ENCODE data around the gene GOPC.
"Not testable (repeated sequence)": the region's sequence is repeated elsewhere in the genome, so short reads cannot be mapped to it uniquely, and the experiment has no call there.

The GOPC gene

DNA sequence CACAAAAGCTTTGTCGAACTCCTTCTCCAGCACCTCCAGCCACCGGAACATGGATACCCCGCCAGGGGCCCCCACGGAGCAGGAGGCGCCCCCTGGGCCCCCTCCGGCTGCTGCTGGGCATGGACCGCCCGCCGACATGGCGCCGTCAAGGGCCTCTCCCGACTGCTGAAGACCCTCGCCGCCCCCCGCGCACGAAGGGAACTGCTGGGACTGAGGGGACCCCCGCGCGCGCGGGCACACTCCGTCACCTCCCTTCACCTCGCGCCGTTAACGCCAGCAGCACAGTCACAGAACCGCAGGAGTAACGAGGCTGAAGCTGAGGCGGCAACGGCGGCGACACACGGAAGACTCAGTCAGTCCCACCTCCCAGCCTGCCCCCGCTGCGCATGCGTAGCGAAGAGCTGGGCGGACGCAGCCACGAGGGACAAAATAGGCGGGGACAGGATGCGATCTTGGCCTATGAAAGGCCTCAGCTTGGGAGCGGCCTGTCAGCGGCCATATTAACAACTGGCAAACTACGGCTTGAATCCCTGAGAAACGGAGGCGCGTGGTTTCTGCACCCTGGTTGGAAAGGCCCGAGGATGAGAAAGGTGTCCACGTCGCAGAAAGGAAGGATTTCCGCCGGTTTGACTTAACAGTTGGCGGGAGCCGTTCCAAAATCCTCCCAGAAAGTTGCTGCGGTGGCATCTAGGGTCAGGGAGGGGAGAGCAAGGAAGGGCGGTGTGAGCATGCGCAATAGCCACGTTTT, at the start of gene GOPC:
TSS of gene GOPC (minus strand) at position 361 of the 748 bp plus-strand sequence. CDS start at position 138, 223 bp downstream.
- DNase-seq: peak; percentile 98

DNA sequence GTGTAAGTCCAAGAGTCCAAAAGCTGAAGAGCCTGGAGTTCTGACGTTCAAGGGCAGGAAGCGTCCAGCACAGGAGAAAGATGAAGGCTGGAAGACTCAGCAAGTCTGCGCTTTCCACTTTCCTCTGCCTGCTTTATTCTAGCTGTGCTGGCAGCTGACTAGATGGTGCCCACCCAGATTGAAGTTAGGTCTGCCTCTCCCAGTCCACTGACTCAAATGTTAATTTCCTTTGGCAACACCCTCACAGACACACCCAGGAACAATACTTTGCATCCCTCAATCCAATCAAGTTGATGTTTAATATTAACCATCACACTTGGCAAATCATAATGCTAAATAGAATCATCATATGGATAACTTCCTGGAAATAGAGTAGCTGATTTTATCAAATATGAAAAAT, 49.7 kb upstream of the GOPC start:
- not testable (repeated sequence) for DNase-seq

DNA sequence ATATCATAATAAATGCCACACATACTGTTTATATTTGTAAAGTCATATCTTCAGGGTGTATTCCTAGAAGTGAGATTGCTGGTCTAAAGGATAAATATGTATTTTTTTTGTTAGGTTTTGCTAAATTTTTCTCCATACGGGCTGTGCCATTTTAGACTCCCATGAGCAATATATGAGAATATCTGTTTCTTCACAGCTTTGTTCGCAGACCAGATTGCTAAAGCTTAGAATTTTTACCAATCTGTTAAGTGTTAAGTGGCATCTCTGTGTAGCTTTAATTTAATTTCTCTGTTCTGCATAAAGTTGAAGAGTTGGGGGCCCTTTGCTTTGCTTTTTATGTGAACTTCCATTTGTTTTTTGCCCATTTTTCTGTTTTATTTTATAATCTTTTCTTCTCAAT, 40.7 kb upstream of the GOPC start:
- no peak for DNase-seq

DNA sequence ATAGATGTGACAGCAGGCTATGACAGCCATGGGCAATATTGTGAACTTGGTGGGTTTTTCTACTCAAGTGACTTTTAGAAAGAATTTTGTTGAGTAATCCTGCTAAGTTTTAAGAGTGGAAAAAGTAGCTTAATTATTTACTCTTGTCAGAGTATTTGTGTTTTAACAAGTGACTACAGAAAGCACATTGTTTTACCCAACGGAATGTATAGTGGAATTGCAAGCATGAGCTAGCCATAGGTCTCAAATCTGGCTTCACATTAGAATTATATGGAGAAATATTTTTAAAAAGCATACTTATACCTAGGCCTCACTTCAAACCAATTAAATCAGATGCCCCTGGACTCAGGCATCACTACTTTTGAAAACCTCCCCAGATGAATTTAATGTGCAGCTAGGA, 35.5 kb upstream of the GOPC start:
- DNase-seq: no peak

DNA sequence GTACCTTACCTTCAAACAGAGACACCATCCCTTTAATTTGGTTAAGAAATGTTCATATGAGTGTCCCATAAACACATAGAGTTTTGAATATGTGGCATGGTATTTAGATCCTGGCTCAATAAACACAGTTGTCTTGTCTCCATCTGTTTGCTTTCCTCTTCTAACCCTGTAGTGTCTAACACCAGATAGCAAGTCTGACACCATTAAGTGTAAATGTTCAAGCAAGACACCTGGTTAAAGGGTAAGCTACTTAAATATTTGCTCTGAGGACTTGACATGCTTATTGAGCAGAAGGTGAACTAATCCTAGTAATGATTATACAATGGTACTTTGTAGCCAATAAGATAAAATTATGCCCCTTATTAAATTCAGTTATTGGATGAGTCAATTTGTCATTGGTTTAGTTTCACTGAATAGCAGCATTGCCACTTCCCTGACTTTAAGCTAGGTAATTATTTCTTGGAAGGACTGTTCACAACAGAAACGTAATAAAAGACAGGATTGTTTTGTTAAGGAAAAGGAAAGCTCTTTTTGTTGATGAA, 26.9 kb upstream of the GOPC start:
- no peak for DNase-seq

DNA sequence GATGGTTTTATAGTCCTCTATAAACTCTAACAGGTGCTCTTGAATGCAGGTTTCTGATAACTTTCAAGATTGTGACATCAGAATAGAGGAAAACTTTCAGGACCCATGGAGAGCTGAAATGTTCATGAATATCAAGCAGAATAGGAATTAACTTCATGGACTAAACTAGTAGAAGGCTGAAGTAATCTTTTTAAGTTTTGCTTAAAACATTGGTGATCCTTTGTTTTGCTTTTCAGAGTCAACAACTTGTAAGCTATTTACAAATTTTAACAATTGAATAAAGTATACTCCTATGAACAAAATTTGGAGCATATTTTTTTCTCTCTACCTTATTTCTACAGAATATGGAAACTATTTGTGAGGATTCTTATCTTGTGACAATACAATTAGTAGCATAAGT, 25.2 kb upstream of the GOPC start:
- DNase-seq: no peak

DNA sequence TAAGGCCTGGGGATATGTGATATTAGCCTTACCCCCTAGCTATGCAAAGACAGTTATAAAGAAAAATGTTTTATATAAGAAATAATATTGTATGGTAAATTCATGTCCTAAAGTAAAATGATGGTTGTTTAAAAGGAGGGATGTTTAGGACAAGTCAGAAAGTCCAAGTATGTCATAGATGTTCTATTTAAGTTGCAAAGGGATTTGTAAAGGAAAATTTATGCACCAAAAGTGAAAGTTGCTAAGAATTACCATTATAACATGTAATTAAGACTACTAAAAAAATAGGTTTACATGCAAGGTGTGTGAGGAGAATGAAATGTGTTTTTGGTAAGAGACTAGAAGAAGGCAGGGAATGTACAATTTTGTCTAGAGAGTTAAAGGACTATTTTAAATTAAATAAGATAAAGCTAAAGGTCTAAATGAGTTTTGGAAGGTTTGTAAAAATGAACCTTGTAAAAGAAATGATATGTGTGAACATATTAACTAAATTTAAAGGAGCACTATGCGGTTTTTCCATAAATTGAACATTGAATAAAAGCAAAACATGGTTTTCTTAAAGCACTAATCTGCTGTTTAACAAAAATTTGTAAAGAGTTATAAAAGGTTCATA, 22.7 kb upstream of the GOPC start:
- DNase-seq: no peak

DNA sequence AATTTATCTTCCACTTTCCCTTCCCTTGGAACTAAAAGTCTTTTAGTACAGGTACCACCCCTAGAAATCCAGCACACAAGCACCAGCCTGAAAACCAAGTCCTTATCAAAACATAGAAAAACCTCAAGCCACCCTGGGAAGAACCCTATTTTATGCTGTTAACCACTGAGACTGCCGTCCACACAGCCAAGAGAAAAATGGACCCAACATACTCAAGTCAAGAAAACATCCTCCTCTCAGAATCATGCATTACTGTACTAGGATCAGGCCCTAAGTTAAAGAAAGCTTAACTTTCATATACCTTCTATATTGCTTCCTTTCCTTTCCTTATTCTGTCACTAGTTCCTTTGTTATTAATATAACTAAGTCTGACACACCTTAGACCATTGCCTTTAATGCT, 16.9 kb upstream of the GOPC start:
- DNase-seq: no peak

DNA sequence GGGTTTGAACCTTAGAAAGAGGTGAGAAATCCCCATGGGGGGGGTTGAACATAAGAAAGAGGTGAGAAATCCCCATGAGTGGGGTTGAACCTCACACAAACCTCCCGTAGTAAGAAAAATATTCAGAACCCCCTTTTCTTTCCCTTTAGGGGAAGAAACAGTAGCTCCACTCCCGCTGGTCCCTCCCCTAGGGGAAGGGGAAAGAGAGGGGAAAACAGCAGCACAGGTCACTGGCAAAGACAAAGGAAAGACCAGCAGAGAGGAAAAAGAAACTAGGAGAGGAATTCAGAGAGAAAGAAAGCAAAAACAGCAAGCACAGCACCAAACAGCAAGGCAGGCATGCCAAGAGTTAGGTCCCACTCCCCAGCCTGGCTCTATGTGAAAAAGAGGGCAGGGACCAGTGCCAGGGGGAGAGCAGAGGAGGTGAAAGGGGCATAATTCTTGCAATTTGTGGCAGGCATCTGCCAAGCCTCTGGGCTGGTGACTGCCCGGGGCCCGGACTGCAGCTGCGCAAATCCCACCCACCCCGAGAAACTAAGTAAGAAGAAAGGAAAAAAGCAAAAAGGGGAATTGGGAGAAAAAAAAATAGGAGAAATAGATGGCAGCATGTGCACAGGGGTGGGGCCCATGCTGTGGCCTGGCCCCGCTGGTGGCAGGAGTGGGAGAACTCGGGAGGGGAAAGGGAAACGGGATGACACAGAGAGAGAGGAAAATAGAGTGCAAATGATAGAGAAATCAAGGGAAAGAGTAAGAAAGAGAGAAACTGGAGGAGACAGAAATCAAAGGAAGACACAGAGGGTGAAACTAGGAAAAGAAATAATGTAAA, 15.1 kb upstream of the GOPC start:
- no peak for DNase-seq

DNA sequence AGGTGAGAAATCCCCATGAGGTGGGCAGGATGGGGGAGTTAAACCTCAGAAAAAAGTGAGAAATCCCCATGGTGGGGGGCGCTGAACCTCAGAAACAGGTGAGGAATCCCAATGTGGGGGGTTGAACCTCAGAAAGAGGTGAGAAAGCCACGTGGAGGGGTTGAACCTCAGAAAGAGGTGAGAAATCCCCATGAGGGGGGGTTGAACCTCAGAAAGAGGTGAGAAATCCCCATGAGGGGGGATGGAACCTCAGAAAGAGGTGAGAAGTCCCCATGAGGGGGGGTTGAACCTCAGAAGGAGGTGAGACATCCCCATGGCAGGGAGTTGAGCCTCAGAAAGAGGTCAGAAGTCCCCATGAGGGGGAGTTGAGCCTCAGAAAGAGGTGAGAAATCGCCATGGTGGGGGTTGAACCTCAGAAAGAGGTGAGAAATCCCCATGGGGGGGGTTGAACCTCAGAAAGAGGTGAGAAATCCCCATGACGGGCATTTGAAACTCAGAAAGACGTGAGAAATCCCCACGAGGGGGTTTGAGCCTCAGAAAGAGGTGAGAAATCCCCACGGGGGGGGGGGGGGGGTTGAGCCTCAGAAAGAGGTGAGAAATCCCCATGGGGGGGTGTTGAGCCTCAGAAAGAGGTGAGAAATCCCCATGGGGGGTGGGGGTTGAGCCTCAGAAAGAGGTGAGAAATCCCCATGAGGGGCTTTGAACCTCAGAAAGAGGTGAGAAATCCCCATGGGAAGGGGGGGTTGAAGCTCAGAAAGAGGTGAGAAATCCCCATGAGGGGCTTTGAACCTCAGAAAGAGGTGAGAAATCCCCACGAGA, 14.3 kb upstream of the GOPC start:
- DNase-seq: no peak

DNA sequence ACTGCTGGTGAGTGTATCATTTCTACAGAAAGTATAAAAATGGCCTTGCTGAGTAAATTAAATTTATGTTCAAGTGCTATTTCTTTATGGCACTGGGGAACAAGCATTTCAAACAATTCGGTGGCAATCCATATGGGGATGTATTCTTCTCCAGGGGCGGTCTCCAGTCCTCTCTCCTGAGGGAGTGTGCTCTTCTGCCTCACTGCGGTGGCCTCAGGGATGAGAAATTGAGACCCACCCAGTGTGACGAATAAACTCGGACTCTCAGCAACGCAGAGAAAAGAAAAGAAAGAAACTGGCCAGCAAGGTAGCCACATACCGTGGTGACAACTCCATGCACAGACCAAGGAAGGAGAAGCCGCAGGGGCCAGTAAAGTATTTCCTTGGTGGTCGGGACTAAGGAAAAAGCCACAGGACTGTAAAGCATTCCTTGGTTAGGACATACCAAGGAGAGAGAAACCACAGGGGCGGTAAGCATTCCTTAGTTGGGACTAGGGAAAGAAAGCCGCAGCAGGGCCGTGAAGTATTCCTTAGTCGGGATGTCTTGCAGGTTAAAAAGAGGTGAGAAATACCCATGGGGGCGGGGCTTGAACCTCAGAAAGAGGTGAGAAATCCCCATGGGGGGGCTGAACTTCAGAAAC, 13.6 kb upstream of the GOPC start:
- no peak for DNase-seq

DNA sequence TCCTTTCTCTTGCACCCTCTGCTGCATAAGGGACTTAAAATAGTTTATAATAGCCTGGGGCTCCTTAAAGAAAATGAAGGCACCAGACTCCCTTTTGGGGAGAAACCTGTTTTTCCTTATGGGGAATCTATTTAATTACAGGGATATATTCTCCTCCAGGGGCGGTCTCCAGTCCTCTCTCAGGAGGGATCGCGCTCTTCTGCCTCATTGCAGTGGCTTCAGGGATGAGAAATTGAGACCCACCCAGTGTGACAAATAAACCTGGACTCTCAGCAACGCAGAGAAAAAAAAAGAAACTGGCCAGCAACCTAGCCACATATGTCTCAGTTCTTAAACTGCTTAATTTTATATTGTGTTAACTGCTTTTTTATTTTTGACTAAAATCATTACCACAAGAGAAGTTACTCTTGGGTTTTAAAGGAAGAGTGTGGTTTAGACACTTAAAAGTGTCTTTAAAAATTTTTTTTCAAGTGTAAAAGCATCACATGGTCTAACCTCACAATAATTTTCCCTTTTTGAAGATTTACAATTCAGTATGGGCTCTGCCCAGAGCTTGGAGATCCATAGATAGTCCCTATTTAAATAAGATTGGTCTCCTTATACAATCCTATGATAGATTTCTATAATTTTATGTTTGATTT, 11.7 kb upstream of the GOPC start:
- no peak for DNase-seq

DNA sequence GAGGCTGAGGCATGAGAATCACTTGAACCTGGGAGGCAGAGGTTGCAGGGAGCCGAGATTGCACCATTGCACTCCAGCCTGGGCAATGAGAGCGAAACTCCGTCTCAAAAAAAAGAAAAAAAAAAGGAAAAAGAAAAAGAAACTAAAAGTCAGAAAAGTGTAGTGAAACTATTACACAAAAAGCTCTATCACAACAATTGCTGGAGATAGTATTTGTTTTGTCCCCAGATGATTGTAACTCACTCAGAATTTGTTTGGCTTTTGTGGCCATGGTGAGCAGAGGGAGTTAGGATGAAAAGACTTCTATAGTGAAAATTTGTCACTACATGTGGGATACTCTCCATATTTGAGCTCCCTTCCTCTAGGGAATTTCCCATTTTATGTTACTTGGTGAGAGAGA, 5.2 kb upstream of the GOPC start:
- DNase-seq: no peak

DNA sequence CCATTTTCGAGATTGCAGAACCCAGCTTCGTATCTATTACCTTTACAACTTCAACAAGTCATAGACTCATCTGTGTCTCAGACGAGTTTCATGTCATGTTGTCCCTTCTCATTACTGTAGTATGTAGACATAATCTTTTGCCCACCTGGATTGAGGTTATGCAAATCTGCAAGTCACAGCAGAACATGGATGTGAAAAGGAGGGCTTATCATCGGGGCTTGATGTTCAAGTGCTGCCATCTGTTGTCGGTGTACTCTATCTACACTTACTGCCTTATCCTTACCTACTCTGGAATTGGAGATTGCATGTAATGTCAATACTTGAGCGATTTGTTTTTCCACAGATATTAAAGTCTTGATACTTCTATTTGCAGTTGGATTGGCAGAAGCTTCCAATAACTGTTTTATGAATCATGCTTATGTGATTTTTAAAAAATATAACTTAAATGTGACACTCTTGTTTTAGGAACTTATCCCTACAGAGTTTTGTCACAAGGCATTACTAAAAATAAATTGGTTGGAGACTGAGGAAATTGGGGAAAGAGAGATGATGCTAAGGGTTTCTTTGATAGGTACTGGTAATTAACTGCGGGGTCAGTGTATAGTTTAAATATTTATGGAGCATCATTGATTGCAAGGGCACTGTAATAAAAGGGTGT, 3.0 kb upstream of the GOPC start:
- DNase-seq: peak; percentile 55

DNA sequence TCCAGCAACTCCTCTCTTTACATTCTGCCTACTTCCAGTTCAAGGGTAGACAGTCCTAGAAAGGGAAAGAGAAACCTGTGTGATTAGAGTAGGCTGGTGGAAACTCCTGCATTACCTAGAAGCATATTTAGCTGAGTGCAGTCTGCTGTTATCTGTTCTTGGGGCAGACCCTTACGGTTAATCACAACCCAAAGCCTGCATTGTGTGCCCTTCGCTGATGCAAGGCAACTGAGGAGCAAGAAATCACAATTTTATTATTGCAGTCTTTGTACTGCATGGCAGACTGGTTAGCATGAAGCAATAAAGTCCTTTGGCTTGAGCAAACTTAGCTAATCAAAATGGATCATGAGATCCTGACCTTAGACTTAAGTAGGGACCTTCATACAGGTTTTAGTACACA, 1.5 kb upstream of the GOPC start:
- no peak for DNase-seq

DNA sequence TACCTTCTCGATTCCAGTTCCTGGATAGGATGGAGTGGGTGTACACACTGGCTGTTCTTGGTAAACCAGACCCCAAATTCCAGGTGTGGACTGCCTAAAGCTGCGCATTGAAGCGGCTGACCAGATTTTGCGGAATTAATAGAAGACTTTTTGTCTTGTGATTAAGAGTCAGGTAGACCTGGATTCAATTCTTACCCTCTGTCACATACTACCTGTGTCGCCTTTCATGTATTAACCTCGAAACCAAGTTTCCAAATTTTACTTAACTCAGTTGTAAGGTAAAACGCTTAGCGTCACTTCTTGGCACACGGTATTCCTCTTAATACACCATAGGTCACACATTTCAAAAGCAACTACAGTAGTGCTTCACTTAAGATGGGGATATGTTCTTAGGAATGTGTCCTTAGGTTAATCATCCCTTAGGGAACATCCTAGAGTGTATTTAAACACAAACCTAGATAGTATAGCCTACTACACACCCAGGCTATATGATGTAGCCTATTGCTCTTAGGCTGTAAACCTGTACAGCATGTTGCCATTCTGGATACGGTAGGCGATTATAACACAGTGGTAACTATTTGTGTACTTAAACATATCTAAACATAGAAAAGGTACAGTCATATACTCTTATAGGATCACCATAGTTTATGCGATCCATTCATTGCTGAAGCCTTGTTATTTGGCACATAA, 733 bp upstream of the GOPC start:
- DNase-seq: no peak

DNA sequence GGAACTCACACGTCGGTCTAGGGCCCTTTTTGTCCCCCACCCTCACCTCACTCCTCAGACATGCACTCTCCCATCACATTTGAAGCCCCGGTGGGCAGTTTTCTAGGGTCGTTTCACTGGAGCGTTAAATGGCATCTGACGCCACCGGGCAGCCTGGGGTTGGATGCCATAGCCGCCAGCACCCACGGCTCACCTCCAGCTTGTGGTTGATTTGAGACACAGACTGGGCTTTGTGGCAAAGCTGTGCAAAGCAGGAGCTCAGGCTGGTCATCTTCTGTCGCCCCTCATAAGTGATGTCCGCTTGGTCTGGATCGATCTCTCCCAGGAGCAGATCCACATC, 530 bp downstream of the GOPC start:
- DNase-seq: peak; percentile 17

DNA sequence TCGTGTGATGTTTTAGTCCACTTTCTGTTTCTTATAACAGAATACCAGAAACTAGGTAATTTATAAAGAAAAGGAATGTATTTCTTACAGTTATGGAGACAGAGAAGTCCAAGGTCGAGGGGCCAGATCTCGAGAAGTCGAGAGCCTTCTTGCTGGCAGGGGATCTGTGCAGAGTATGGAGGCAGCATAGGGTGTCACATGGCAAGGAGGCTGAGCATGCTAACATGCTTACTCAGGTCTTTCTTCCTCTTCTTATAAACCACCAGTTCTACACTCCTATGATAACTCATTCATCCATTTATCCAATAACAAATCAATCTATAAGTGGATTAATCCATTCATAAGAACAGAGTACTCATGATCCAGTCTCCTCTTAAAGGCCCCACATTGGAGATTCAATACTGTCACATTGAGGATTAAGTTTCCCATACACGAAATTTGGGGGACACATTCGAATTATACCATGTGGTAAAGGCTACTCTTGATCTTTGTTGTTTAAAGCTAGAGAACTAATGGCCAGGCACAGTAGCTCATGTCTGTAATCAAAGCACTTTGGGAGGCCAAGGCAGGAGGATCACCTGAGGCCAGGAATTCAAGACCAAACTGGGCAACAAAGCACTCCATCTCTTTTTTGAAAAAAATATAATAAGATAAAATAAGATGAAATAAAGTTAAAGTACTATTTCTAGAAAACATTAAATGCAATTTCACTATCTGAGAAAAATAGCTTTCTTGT, 2.1 kb downstream of the GOPC start:
- DNase-seq: no peak

DNA sequence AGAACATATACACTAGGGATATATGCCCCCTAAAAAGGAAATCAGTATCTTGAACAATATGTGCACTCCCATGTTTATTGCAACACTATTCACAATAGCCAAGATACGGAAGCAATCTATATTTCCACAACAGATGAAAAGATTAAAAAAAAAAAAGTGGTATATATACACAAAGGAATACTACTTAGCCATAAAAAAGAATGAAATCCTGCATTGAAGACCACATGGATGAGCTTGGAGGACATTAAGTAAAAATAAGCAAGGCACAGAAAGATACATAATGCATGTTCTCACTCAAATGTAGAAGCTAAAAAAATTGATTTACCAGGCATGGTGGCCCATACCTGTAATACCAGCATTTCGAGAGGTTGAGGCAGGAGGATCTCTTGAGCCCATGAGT, 4.6 kb downstream of the GOPC start:
- DNase-seq: no peak
